ENCODE data around the gene REXO1. TPM values are rescaled to one million over a fixed set of nuclear protein-coding genes. Genes with fewer than 3 reads are reported as not detected.

The REXO1 gene
- total RNA-seq, 1 experiment from 2014 or later: 43.0 TPM

DNA sequence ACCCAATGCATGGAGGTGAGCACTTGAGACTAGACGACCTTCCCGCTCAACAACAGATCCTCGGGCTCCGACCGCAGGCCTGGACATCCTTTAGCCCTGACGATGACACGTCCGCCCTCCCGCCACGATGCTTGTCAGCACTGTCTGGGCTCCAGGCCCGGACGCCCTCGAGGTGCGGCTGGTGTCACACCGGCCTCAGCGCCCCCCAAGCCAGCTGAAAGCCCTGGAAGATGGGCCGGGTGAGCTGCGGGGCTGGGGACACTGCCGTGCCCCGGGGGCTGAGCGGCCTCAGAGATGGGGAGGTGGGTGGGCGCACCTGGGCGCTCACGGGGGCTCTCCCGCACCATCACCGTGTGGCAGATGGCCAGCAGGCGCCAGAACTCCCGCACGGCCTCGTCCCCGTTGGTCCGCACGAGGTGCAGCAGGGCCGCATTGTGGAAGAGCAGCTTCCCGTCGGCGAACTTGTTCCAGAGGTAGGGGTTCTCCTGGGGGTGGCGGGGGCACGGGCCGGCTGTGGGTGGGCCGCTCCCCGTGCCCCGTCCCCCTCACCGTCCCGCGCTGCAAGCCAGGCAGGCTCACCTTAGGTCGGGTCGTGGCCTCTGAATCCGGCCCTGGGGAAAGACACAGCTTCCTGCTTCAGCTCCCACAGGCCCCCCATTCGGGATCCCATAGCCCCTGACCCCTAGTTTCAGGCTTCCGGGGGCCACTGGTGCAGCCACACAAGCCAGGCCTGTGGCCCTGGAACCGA is 51.7 kb downstream of the REXO1 start:
- intact Hi-C loops (cut with micrococcal nuclease; ENCODE audit: unreplicated experiment): loop anchor here (10.0 kb wide), 1 partner anchor 122 kb away; no protein-coding TSS in a partner anchor
- Histone ChIP-seq H3K27me3 (replicated peaks; ENCODE audit: control insufficient read depth, insufficient read depth, low read length) (no peaks in the 10 kb centered on the region), H3K4me3 (ENCODE audit: low read depth, low read length) (no peak overlapping the region), H3K4me1 (no peaks in the 10 kb centered on the region), H3K36me3 (ENCODE audit: control insufficient read depth, insufficient read depth, low read length) (no peaks in the 10 kb centered on the region), H3K9me3 (no peaks in the 10 kb centered on the region)
- CTCF ChIA-PET: interaction anchor here (0.6 kb wide), 1 partner anchor 18 kb away, joined by 5 read pairs; no protein-coding TSS in a partner anchor
- H3K27ac Mint-ChIP-seq (ENCODE audit: unreplicated experiment): no peak overlapping the region
- H3K4me1 Mint-ChIP-seq (ENCODE audit: low read depth, unreplicated experiment): no peaks in the 10 kb centered on the region
- DNase-seq: no peak
- no peaks in the 10 kb centered on the region for H3K36me3 Mint-ChIP-seq (ENCODE audit: insufficient read depth, unreplicated experiment)
- peaks cover 4% of the 10 kb centered on the region for H3K27me3 Mint-ChIP-seq (ENCODE audit: insufficient read depth, unreplicated experiment)
- BruUV-seq (replicated peaks): no TSS peak
- H3K4me3 Mint-ChIP-seq (ENCODE audit: unreplicated experiment): no peak overlapping the region
- POLR2A ChIA-PET: no interaction called here
- TF ChIP-seq, protein P1, sequence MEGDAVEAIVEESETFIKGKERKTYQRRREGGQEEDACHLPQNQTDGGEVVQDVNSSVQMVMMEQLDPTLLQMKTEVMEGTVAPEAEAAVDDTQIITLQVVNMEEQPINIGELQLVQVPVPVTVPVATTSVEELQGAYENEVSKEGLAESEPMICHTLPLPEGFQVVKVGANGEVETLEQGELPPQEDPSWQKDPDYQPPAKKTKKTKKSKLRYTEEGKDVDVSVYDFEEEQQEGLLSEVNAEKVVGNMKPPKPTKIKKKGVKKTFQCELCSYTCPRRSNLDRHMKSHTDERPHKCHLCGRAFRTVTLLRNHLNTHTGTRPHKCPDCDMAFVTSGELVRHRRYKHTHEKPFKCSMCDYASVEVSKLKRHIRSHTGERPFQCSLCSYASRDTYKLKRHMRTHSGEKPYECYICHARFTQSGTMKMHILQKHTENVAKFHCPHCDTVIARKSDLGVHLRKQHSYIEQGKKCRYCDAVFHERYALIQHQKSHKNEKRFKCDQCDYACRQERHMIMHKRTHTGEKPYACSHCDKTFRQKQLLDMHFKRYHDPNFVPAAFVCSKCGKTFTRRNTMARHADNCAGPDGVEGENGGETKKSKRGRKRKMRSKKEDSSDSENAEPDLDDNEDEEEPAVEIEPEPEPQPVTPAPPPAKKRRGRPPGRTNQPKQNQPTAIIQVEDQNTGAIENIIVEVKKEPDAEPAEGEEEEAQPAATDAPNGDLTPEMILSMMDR (IDR thresholded peaks at IDR 0.05; ENCODE audit: insufficient read depth in 1 of 2, low read depth in 1 of 2, low read length in 1 of 2, severe bottlenecking in 1 of 2, unreplicated experiment in 1 of 2): no peak
- H3K9me3 Mint-ChIP-seq (ENCODE audit: unreplicated experiment): no peaks in the 10 kb centered on the region

DNA sequence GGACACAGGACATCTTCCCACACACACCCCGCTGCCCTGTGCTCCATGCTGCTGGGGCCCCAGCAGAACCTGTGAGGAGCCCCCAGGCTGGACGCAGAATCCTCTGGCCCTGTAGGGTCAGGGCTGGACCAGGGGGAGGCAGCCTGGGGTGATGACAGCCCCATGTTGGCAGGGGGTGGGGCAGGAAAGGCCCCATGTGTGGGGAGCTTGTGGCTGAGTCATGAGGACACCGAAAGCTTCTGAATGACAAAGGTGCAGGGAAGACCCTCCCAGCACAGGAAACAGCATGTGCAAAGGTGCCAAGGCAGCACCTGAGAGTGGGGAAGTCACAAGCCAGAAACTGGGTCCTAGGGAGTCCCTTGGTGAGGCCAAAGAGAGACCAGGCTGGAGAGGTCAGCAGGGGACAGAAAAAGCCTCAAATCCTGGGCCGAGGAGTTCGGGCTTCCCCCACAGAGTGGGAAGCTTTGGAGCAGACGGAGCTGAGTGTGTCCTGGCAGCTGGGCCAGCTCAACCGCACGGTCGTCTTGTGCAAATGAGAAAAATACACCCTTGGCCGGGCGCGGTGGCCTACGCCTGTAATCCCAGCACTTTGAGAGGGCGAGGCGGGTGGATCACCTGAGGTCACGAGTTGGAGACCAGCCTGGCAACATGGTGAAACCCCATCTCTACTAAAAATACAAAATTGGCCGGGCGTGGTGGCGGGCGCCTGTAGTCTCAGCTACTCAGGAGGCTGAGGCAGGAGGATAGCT is 53.7 kb downstream of the REXO1 start:
- intact Hi-C loops (cut with micrococcal nuclease; ENCODE audit: unreplicated experiment): loop anchor here (1.0 to 10.0 kb wide), 2 partner anchors 18 to 120 kb away; partner anchors contain the start of gene ATP8B3
- H3K36me3 Mint-ChIP-seq (ENCODE audit: insufficient read depth, unreplicated experiment): no peaks in the 10 kb centered on the region
- H3K27me3 ChIP-seq (replicated peaks; ENCODE audit: control insufficient read depth, insufficient read depth, low read length): no peaks in the 10 kb centered on the region
- no peaks in the 10 kb centered on the region for H3K9me3 Mint-ChIP-seq (ENCODE audit: unreplicated experiment)
- no peaks in the 10 kb centered on the region for H3K27me3 Mint-ChIP-seq (ENCODE audit: insufficient read depth, unreplicated experiment)
- no peak for DNase-seq
- no peaks in the 10 kb centered on the region for H3K36me3 ChIP-seq (ENCODE audit: control insufficient read depth, insufficient read depth, low read length)
- 0 out of 2 replicates have a peak, but pooled peaks cover 4% of the 10 kb centered on the region for H3K9me3 ChIP-seq
- no peaks in the 10 kb centered on the region for H3K4me1 ChIP-seq
- ChIA-PET POLR2A (no interaction called here), CTCF (no interaction called here)
- no TSS peak for BruUV-seq (replicated peaks)
- no peaks in the 10 kb centered on the region for H3K4me1 Mint-ChIP-seq (ENCODE audit: low read depth, unreplicated experiment)
- no peak overlapping the region for H3K4me3 Mint-ChIP-seq (ENCODE audit: unreplicated experiment)
- H3K4me3 ChIP-seq (ENCODE audit: low read depth, low read length): no peak overlapping the region
- TF ChIP-seq, protein P1 (IDR thresholded peaks at IDR 0.05; ENCODE audit: insufficient read depth in 1 of 2, low read depth in 1 of 2, low read length in 1 of 2, severe bottlenecking in 1 of 2, unreplicated experiment in 1 of 2): no peak
- H3K27ac Mint-ChIP-seq (ENCODE audit: unreplicated experiment): no peak overlapping the region

DNA sequence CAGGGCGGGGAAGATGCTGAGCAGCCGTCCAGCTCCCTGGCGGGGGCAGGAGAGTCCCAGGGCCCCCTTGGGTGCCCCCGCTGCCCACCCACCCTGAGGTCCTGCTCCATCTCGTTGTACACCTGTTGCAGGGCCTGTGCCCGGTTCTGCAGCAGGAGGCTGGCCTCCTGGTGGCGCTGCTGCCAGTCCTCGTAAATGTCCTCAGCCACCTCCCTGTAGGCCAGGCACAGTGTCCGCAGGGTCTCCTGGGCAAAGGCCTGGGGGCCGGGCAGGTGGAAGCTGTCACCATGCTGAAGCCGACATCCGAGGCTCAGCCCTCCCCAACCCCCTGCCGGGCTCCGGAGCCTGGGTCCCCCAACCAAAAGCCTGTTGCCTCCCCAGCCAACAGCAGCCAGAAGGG is 56.4 kb downstream of the REXO1 start:
- H3K9me3 ChIP-seq: 0 out of 2 replicates have a peak, but pooled peaks cover 4% of the 10 kb centered on the region
- no peaks in the 10 kb centered on the region for H3K4me1 ChIP-seq
- POLR2A ChIA-PET: no interaction called here
- Mint-ChIP-seq H3K4me1 (ENCODE audit: low read depth, unreplicated experiment) (no peaks in the 10 kb centered on the region), H3K9me3 (ENCODE audit: unreplicated experiment) (no peaks in the 10 kb centered on the region), H3K36me3 (ENCODE audit: insufficient read depth, unreplicated experiment) (no peaks in the 10 kb centered on the region), H3K4me3 (ENCODE audit: unreplicated experiment) (no peak overlapping the region), H3K27ac (ENCODE audit: unreplicated experiment) (no peak overlapping the region), H3K27me3 (ENCODE audit: insufficient read depth, unreplicated experiment) (no peaks in the 10 kb centered on the region)
- no peak overlapping the region for H3K4me3 ChIP-seq (ENCODE audit: low read depth, low read length)
- CTCF ChIA-PET: interaction anchor here (0.7 kb wide), 1 partner anchor 123 kb away, joined by 4 read pairs; no protein-coding TSS in a partner anchor
- no peaks in the 10 kb centered on the region for H3K27me3 ChIP-seq (replicated peaks; ENCODE audit: control insufficient read depth, insufficient read depth, low read length)
- no peaks in the 10 kb centered on the region for H3K36me3 ChIP-seq (ENCODE audit: control insufficient read depth, insufficient read depth, low read length)
- BruUV-seq (replicated peaks): no TSS peak
- DNase-seq: no peak
- intact Hi-C loops (cut with micrococcal nuclease; ENCODE audit: unreplicated experiment): loop anchor here (10.0 kb wide), 1 partner anchor 117 kb away; no protein-coding TSS in a partner anchor
- TF ChIP-seq, protein P1 (IDR thresholded peaks at IDR 0.05; ENCODE audit: insufficient read depth in 1 of 2, low read depth in 1 of 2, low read length in 1 of 2, severe bottlenecking in 1 of 2, unreplicated experiment in 1 of 2): no peak
